ENCODE results near the gene ECSIT.
"Not testable (repeated sequence)": the region's sequence is repeated elsewhere in the genome, so short reads cannot be mapped to it uniquely, and the experiment has no call there.

The ECSIT gene

GRCh38 chr19:11528551-11529341, at the start of gene ECSIT:
ECSIT (minus strand) TSS chr19:11529134; CDS start chr19:11519170, 9,964 bp downstream.
- peak; percentile 78 to 79 for DNase-seq (ENCODE audit: extremely low read depth in 1 of 2, low read depth in 1 of 2)

- DNase-seq (ENCODE audit: extremely low read depth in 1 of 2, low read depth in 1 of 2): no peak
These were observed 48.7 kb upstream of the ECSIT start, which contains the start of gene ACP5 for GRCh38 chr19:11577451-11578257. ACP5 (minus strand) TSS chr19:11577645; CDS start chr19:11577317, 328 bp downstream.

GRCh38 chr19:11576227-11576626, 47.3 kb upstream of the ECSIT start:
- no peak for DNase-seq (ENCODE audit: extremely low read depth in 1 of 2, low read depth in 1 of 2)

- DNase-seq (ENCODE audit: extremely low read depth in 1 of 2, low read depth in 1 of 2): no peak
These were observed 45.8 kb upstream of the ECSIT start for GRCh38 chr19:11574689-11575088.

GRCh38 chr19:11573763-11574162, 44.8 kb upstream of the ECSIT start:
- DNase-seq (ENCODE audit: extremely low read depth in 1 of 2, low read depth in 1 of 2): not testable (repeated sequence)

- DNase-seq (ENCODE audit: extremely low read depth in 1 of 2, low read depth in 1 of 2): not testable (repeated sequence)
These were observed 44.4 kb upstream of the ECSIT start for GRCh38 chr19:11573354-11573753.

- DNase-seq (ENCODE audit: extremely low read depth in 1 of 2, low read depth in 1 of 2): no peak
These were observed 41.1 kb upstream of the ECSIT start for GRCh38 chr19:11570039-11570462.

GRCh38 chr19:11566164-11566563, 37.2 kb upstream of the ECSIT start:
- DNase-seq (ENCODE audit: extremely low read depth in 1 of 2, low read depth in 1 of 2): no peak

GRCh38 chr19:11565649-11565980, 36.7 kb upstream of the ECSIT start:
- DNase-seq (ENCODE audit: extremely low read depth in 1 of 2, low read depth in 1 of 2): not testable (repeated sequence)

GRCh38 chr19:11564082-11564807, 35.3 kb upstream of the ECSIT start:
- DNase-seq (ENCODE audit: extremely low read depth in 1 of 2, low read depth in 1 of 2): not testable (repeated sequence)

- DNase-seq (ENCODE audit: extremely low read depth in 1 of 2, low read depth in 1 of 2): no peak
These were observed 34.6 kb upstream of the ECSIT start for GRCh38 chr19:11563532-11563931.

GRCh38 chr19:11560404-11561051, 31.6 kb upstream of the ECSIT start:
- no peak for DNase-seq (ENCODE audit: extremely low read depth in 1 of 2, low read depth in 1 of 2)

GRCh38 chr19:11558881-11559828, 30.2 kb upstream of the ECSIT start, which contains the start of gene ELOF1:
ELOF1 (minus strand) TSS chr19:11559230; CDS start chr19:11554347, 4,883 bp downstream.
- DNase-seq (ENCODE audit: extremely low read depth in 1 of 2, low read depth in 1 of 2): peak; percentile 89 to 94

GRCh38 chr19:11556634-11557420, 27.9 kb upstream of the ECSIT start:
- DNase-seq (ENCODE audit: extremely low read depth in 1 of 2, low read depth in 1 of 2): no peak

- no peak for DNase-seq (ENCODE audit: extremely low read depth in 1 of 2, low read depth in 1 of 2)
These were observed 26.3 kb upstream of the ECSIT start for GRCh38 chr19:11555246-11555645.

- no peak for DNase-seq (ENCODE audit: extremely low read depth in 1 of 2, low read depth in 1 of 2)
These were observed 25.2 kb upstream of the ECSIT start for GRCh38 chr19:11554160-11554559.

- DNase-seq (ENCODE audit: extremely low read depth in 1 of 2, low read depth in 1 of 2): no peak
These were observed 23.9 kb upstream of the ECSIT start for GRCh38 chr19:11552666-11553372.

GRCh38 chr19:11551603-11552235, 22.8 kb upstream of the ECSIT start:
- DNase-seq (ENCODE audit: extremely low read depth in 1 of 2, low read depth in 1 of 2): no peak
